ENCODE data around the gene PEX10. TPM values are rescaled to one million over a fixed set of nuclear protein-coding genes. Genes with fewer than 3 reads are reported as not detected.
"Not testable (repeated sequence)": the region's sequence is repeated elsewhere in the genome, so short reads cannot be mapped to it uniquely, and the experiment has no call there.

Gene PEX10
- total RNA-seq, 4 donors from 2014 or later = 19.2 to 25.7 (median 22.6) TPM

DNA sequence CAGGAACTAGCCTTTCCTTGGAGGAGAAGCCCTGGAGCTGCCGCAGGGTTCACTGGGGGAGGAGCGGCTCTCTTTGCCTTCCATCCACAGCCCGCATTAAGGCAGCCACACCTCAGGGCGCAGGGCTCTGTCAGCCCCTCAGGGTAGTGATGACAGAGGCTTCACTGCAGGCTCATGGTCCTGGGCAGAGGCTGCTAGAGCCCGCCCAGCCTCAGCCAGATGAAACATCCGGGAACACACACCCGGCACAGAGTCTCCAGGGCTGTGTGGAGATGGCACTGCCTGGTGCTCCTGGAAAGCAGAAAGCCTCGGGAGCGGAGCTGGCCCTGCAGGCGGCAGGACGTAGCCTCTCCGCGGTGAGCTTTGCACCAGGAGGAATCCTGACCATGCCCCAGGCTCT, 29.4 kb upstream of the PEX10 start:
- H3K4me3 ChIP-seq = no peak overlapping the region
- H3K27ac ChIP-seq = no peak overlapping the region
- DNase-seq = no peak
- intact Hi-C loops (cut with DNase I; ENCODE audit: low total_unique reads) = no loop called here
- H3K36me3 ChIP-seq = no peaks in the 10 kb centered on the region
- no peaks in the 10 kb centered on the region for H3K9me3 ChIP-seq
- no peaks in the 10 kb centered on the region for H3K4me1 ChIP-seq
- TF ChIP-seq, protein P1, sequence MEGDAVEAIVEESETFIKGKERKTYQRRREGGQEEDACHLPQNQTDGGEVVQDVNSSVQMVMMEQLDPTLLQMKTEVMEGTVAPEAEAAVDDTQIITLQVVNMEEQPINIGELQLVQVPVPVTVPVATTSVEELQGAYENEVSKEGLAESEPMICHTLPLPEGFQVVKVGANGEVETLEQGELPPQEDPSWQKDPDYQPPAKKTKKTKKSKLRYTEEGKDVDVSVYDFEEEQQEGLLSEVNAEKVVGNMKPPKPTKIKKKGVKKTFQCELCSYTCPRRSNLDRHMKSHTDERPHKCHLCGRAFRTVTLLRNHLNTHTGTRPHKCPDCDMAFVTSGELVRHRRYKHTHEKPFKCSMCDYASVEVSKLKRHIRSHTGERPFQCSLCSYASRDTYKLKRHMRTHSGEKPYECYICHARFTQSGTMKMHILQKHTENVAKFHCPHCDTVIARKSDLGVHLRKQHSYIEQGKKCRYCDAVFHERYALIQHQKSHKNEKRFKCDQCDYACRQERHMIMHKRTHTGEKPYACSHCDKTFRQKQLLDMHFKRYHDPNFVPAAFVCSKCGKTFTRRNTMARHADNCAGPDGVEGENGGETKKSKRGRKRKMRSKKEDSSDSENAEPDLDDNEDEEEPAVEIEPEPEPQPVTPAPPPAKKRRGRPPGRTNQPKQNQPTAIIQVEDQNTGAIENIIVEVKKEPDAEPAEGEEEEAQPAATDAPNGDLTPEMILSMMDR (IDR thresholded peaks at IDR 0.05 in 4 of 5, conservative IDR thresholded peaks at IDR 0.05 in 1 of 5) = no peak
- TF ChIP-seq POLR2A (IDR thresholded peaks at IDR 0.05) = no peak
- H3K27me3 ChIP-seq = peaks cover 37 to 59% (median 48%) of the 10 kb centered on the region in 3 donors
- in situ Hi-C loops (cut with MboI; ENCODE audit: low sequenced_read_pairs in 4 of 4) = no loop called here
- no peak for ATAC-seq

DNA sequence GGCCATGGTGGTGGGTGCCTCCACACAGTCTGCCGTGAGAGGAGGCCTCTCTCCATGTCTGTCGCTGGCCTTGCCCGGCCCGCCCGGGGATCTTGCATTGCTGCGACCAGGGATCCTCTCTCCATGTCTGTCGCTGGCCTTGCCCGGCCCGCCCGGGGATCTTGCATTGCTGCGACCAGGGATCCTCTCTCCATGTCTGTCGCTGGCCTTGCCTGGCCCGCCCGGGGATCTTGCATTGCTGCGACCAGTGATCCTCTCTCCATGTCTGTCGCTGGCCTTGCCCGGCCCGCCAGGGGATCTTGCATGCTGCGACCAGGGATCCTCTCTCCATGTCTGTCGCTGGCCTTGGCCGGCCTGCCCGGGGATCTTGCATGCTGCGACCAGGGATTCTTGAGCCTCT, 28.0 kb upstream of the PEX10 start:
- DNase-seq = peak in 1 of 2 donors; percentile 16
- H3K27me3 ChIP-seq = peaks cover 37 to 49% (median 42%) of the 10 kb centered on the region in 3 donors
- H3K4me1 ChIP-seq; H3K9me3 ChIP-seq; intact Hi-C loops (cut with DNase I; ENCODE audit: low total_unique reads); H3K36me3 ChIP-seq; H3K4me3 ChIP-seq; H3K27ac ChIP-seq; ATAC-seq; in situ Hi-C loops (cut with MboI; ENCODE audit: low sequenced_read_pairs in 4 of 4): not testable (repeated sequence)

DNA sequence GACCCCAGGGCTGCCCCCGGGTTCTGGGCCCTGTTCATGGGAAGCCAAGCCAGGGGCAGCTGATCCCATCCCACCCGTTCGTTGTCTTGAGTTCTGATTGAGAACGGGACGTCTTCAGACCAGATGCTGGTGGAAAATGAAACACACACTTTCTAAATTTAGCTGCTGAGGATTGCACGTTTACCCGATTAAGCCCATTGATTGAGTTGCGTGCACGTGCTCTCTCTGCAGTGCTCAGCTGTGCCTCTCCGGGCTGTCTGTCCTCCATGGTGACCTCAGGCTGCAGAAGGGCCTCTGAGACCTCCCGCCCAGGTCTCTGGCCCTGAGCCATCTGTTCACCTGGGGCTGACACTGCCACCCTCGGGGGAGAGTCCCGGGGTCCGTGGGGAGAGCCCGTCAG, 27.0 kb upstream of the PEX10 start:
- TF ChIP-seq POLR2A (IDR thresholded peaks at IDR 0.05) = no peak
- TF ChIP-seq, protein P1 (IDR thresholded peaks at IDR 0.05 in 4 of 5, conservative IDR thresholded peaks at IDR 0.05 in 1 of 5) = no peak
- in situ Hi-C loops (cut with MboI; ENCODE audit: low sequenced_read_pairs in 4 of 4) = no loop called here
- H3K27ac ChIP-seq = no peak overlapping the region
- DNase-seq = no peak
- H3K9me3 ChIP-seq = no peaks in the 10 kb centered on the region
- intact Hi-C loops (cut with DNase I; ENCODE audit: low total_unique reads) = no loop called here
- H3K4me3 ChIP-seq = no peak overlapping the region
- H3K36me3 ChIP-seq = no peaks in the 10 kb centered on the region
- ATAC-seq = no peak
- peaks cover 34 to 47% (median 35%) of the 10 kb centered on the region in 3 donors for H3K27me3 ChIP-seq
- H3K4me1 ChIP-seq = no peaks in the 10 kb centered on the region

DNA sequence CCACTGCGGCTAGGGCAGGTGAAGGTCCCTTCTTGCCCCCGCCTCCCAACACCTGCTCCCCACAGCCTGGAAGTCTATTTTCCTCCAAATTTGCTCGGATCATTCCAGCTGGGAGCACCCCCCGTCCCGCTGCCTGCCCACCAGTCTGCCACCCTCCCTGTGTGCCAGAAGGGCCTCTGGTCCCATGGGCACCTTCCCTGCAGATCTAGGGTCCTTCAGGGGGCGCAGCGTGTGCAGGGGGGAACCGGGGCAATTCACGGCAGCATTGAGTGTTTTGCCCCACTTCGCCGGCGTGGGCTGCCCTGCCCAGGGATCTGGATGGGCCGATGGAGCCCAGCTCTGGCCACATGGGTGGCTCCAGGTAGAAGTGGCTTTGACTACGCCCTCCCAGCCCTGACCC, 26.3 kb upstream of the PEX10 start:
- Histone ChIP-seq H3K4me3 (no peak overlapping the region), H3K27ac (no peak overlapping the region), H3K36me3 (no peaks in the 10 kb centered on the region), H3K27me3 (peaks cover 32 to 49% (median 32%) of the 10 kb centered on the region in 3 donors), H3K9me3 (no peaks in the 10 kb centered on the region), H3K4me1 (no peaks in the 10 kb centered on the region)
- no peak for ATAC-seq
- TF ChIP-seq, protein P1 (IDR thresholded peaks at IDR 0.05 in 4 of 5, conservative IDR thresholded peaks at IDR 0.05 in 1 of 5) = no peak
- TF ChIP-seq POLR2A (IDR thresholded peaks at IDR 0.05) = no peak
- intact Hi-C loops (cut with DNase I; ENCODE audit: low total_unique reads) = no loop called here
- DNase-seq = no peak
- in situ Hi-C loops (cut with MboI; ENCODE audit: low sequenced_read_pairs in 4 of 4) = no loop called here

DNA sequence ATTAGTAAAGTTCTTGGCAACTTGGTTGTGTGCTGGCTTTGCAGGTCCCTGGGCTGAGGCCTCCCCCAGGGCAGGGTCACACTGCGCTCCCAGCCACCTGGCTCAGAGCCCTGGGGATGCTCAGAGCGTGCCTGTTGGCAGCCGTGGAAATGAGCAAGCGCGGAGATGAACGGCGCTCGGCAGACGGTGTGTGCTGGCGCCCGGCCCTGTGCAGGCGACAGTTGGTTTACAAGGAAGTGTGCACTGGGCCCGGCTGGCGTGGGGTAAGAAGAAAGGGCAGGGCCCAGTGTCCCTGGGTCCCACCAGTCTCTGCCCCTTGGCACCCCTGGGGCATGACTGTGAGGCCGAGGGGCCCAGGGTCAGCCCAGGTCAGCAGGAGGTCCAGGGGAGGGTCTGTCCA, 25.7 kb upstream of the PEX10 start:
- peaks cover 30 to 51% (median 36%) of the 10 kb centered on the region in 3 donors for H3K27me3 ChIP-seq
- DNase-seq = no peak
- no peaks in the 10 kb centered on the region for H3K36me3 ChIP-seq
- TF ChIP-seq, protein P1 (IDR thresholded peaks at IDR 0.05 in 4 of 5, conservative IDR thresholded peaks at IDR 0.05 in 1 of 5) = no peak
- TF ChIP-seq POLR2A (IDR thresholded peaks at IDR 0.05) = no peak
- no peaks in the 10 kb centered on the region for H3K9me3 ChIP-seq
- H3K4me1 ChIP-seq = no peaks in the 10 kb centered on the region
- intact Hi-C loops (cut with DNase I; ENCODE audit: low total_unique reads) (no loop called here), in situ Hi-C loops (cut with MboI; ENCODE audit: low sequenced_read_pairs in 4 of 4) (no loop called here)
- no peak for ATAC-seq
- H3K27ac ChIP-seq = no peak overlapping the region
- no peak overlapping the region for H3K4me3 ChIP-seq

Measured in gastrocnemius medialis (tissue), 4 donors.